Mesothelial cell of epicardium (in vitro differentiated cells): Measurements from ENCODE around the gene PARP14. TPM values are rescaled to one million over a fixed set of nuclear protein-coding genes. Genes with fewer than 3 reads are reported as not detected.

Experiments
- DNase-seq, 2 experiments: peaks; one replicate each; pipeline ENCODE4 v3.0.0; 2021; ENCODE audit warnings: low spot score in 2 of 2; ENCODE audit not compliant: unreplicated experiment in 2 of 2
- H3K27ac Mint-ChIP-seq: 2 replicates; pipeline ENCODE4 v1.8.0; 2021; ENCODE audit warnings: mixed read lengths
- H3K27me3 Mint-ChIP-seq: 2 replicates; pipeline ENCODE4 v1.8.0; 2021; ENCODE audit warnings: low read depth, mixed read lengths
- H3K36me3 Mint-ChIP-seq: 2 replicates; pipeline ENCODE4 v1.8.0; 2021; ENCODE audit warnings: mixed read lengths
- H3K4me1 Mint-ChIP-seq: 2 replicates; pipeline ENCODE4 v1.8.0; 2021; ENCODE audit warnings: mixed read lengths
- H3K4me3 Mint-ChIP-seq: 2 replicates; pipeline ENCODE4 v1.8.0; 2021; ENCODE audit warnings: mild to moderate bottlenecking, moderate library complexity, mixed read lengths
- H3K9me3 Mint-ChIP-seq: 2 replicates; pipeline ENCODE4 v1.8.0; 2021; ENCODE audit warnings: mixed read lengths
- total RNA-seq: library from RNA; stranded (reverse); gene quantifications from 3 replicates; pipeline ENCODE4 v1.2.1, GENCODE V29; 2021
- TF ChIP-seq, protein P1 (sequence below): fragments of 200-600 bp; sonication (generic); IDR thresholded peaks from one replicate; pipeline ENCODE4 v1.5.0; 2021; ENCODE audit warnings: antibody characterized with exemption; ENCODE audit not compliant: unreplicated experiment

Gene PARP14
- total RNA-seq, 1 donor from 2014 or later: 46.3 TPM

DNA sequence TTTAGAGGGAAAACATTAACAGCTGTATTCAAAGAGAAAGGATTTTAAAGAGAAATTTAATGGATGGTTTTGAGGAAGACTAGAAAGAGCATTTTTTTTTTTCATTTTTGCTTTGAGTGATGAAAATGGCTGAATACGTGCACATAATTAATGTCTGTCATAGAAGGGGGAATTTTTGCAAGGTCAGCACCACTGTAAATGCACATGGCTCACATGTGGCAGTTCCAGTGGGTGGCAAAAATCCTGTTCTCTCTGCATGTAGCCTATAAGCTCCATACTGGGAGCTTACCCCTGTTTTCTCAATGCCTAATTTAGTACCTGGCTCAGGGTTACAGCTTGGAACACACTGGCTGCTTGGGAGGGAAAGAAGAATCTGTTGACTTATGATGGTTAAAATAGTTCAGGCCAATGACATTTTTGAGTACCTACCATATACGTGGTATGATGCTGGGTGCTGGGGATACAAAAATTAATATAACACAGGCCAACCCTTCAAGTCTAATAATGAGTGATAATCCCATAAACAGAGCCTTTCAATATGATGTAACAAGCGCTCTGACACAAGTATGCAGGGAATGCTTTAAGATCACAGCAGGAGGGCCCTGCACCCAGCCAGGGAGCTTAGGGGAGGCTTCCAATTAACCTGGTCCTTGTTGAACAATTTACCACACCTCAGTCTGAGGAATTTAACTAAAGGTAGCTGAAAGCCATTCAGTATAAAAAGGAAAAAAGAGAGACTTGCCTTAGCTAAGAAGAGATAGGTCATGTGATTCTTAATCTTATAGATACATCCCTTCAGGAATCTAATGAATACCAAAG, 80.0 kb downstream of the PARP14 start:
- H3K27ac Mint-ChIP-seq: peak overlapping the region; percentile 93
- no peak overlapping the region for H3K4me3 Mint-ChIP-seq
- no peaks in the 10 kb centered on the region for H3K9me3 Mint-ChIP-seq
- H3K27me3 Mint-ChIP-seq: no peaks in the 10 kb centered on the region
- DNase-seq: no peak
- peaks cover 39% of the 10 kb centered on the region for H3K4me1 Mint-ChIP-seq
- H3K36me3 Mint-ChIP-seq: peaks cover 2% of the 10 kb centered on the region
- TF ChIP-seq, protein P1, sequence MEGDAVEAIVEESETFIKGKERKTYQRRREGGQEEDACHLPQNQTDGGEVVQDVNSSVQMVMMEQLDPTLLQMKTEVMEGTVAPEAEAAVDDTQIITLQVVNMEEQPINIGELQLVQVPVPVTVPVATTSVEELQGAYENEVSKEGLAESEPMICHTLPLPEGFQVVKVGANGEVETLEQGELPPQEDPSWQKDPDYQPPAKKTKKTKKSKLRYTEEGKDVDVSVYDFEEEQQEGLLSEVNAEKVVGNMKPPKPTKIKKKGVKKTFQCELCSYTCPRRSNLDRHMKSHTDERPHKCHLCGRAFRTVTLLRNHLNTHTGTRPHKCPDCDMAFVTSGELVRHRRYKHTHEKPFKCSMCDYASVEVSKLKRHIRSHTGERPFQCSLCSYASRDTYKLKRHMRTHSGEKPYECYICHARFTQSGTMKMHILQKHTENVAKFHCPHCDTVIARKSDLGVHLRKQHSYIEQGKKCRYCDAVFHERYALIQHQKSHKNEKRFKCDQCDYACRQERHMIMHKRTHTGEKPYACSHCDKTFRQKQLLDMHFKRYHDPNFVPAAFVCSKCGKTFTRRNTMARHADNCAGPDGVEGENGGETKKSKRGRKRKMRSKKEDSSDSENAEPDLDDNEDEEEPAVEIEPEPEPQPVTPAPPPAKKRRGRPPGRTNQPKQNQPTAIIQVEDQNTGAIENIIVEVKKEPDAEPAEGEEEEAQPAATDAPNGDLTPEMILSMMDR: no peak

DNA sequence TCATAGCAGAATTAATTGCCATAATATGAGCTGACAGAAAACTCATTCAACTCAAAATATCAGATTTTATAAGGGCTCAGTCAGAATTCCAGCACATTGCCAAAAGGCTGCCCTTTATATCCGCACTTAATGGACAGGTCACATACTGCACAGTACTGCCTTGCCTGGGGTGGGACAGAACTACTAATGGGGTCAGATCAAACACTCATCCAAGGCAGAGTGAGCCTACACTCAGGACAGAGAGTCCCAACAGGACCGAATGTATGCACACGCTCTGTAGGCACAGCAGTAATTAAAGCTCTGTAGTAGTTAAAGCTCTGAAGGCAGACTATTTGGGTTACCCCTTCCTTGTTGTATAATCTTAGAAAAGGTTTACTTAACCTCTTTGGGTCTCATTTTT, 85.8 kb downstream of the PARP14 start:
- H3K4me1 Mint-ChIP-seq: peaks cover 24% of the 10 kb centered on the region
- no peaks in the 10 kb centered on the region for H3K9me3 Mint-ChIP-seq
- no peak for DNase-seq
- H3K36me3 Mint-ChIP-seq: peaks cover 2% of the 10 kb centered on the region
- no peak overlapping the region for H3K27ac Mint-ChIP-seq
- TF ChIP-seq, protein P1: no peak
- no peak overlapping the region for H3K4me3 Mint-ChIP-seq
- no peaks in the 10 kb centered on the region for H3K27me3 Mint-ChIP-seq

DNA sequence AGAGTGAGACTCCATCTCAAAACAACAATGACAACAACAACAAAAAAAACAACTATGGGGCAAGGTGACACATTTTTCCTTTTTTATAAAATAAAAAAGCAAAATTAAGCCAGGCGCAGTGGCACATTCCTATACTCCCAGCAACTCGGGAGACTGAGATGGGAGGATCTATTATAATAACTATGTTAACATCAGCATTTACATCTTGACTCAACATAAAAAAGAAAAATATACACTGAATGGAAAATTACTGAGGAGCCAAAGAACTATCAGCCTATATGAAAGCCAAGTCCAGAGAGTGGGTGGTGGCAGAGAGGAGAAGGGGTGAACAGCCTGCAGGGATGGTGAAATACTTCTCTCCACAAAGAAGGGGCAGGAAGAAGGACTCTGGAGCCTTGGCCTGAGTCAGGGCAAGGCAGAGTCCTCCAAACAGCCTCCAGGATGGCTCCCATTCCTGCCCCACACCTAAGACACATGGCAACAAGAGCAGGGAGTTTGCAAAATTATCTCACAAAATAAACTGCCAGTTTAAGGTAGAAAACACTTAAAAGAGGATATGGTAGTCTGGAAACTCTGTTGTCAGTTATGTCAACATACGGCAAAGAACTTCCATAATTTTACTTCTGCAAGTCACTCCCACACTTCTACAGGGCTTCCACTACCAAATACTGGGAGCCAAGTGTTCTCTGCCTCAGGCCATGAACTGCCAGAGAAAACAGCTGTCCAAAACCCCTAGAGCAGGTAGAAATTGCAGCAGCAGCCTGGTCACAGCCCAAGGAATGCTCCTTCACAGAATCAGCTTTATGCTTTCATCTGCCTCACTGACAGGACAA, 87.1 kb downstream of the PARP14 start:
- H3K4me1 Mint-ChIP-seq: peaks cover 12% of the 10 kb centered on the region
- H3K36me3 Mint-ChIP-seq: peaks cover 2% of the 10 kb centered on the region
- TF ChIP-seq, protein P1: no peak
- no peak for DNase-seq
- peak overlapping the region; percentile 60 for H3K27ac Mint-ChIP-seq
- no peak overlapping the region for H3K4me3 Mint-ChIP-seq
- H3K27me3 Mint-ChIP-seq: no peaks in the 10 kb centered on the region
- no peaks in the 10 kb centered on the region for H3K9me3 Mint-ChIP-seq

DNA sequence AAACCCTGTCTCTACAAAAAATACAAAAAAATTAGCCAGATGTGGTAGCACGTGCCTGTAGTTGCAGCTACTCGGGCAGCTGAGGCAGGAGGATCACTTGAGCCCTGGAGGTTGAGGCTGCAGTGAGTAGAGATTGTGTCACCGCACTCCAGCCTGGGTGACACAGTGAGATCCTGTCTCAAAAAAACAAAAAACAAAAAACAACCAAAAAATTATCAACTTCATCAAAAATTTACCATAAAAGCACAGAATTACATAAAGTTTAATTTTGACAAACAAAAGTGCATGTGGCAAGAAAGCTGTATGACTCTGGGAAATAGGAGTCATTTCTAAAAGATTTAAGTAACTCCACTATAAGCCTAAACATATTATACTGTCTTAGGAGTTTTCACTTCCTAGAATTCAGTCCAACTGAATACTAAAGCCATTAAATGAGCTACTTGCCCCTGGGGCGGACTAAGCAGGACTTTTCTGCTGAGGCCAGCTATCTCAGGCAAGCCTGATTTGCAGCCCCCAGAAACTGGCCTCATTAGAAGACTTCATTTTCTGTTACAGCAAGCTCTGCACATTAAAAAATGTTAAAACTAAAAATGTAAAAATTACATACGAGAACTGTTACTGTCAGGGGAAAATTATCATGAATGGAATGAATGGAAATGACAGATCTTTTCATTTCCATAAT, 90.0 kb downstream of the PARP14 start:
- no peaks in the 10 kb centered on the region for H3K9me3 Mint-ChIP-seq
- TF ChIP-seq, protein P1: no peak
- peaks cover 5% of the 10 kb centered on the region for H3K36me3 Mint-ChIP-seq
- no peaks in the 10 kb centered on the region for H3K27me3 Mint-ChIP-seq
- no peak for DNase-seq
- H3K4me3 Mint-ChIP-seq: no peak overlapping the region
- H3K27ac Mint-ChIP-seq: no peak overlapping the region
- H3K4me1 Mint-ChIP-seq: peaks cover 10% of the 10 kb centered on the region

DNA sequence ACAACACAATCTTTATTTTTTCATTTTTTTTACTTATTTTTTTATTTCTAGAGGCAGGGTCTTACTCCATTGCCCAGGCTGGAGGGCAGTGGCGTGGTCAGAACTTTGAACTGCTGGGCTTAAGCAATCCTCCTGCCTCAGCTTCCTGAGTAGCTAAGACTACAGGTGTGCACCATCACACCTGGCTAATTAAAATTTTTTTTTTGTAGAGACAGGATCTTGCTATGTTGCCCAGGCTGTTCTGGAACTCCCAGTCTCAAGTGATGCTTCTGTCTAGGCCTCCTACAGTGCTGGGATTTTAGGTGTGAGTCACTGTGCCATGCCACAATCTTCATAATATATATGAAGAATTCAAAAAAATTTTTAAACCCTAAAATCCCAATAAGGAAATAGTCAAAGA, 92.2 kb downstream of the PARP14 start:
- Mint-ChIP-seq H3K27ac (no peak overlapping the region), H3K9me3 (no peaks in the 10 kb centered on the region), H3K4me1 (peaks cover 7% of the 10 kb centered on the region), H3K27me3 (no peaks in the 10 kb centered on the region), H3K36me3 (peaks cover 5% of the 10 kb centered on the region), H3K4me3 (no peak overlapping the region)
- TF ChIP-seq, protein P1: no peak
- no peak for DNase-seq
